OCI-LY7 (cell line): ENCODE data around the gene KLHDC8A. TPM values are rescaled to one million over a fixed set of nuclear protein-coding genes. Genes with fewer than 3 reads are reported as not detected.

ENCODE experiments used
- BruUV-seq: library from RNA; stranded (reverse); fragments of 400-500 nt; replicated peaks from 2 replicates; lab custom pipeline; 2021; lab: Mats Ljungman, UMichigan
- CTCF ChIA-PET: fragments of 300-600 bp; sonication (Branson Sonifier 250); formaldehyde crosslinking; loops from one replicate; lab custom pipeline; 2022; ENCODE audit warnings: antibody characterized with exemption; ENCODE audit not compliant: unreplicated experiment; lab: Charles Lee
- POLR2A ChIA-PET: fragments of 300-600 bp; sonication (Branson Sonifier 250); formaldehyde crosslinking; loops from one replicate; lab custom pipeline; 2022; ENCODE audit warnings: antibody characterized with exemption; lab: Charles Lee
- DNase-seq: peaks from one replicate; pipeline ENCODE4 v3.0.0-alpha.2; 2015; ENCODE audit warnings: low spot score
- H2AFZ ChIP-seq: fragments of 200-600 bp; sonication (generic), shearing (Covaris generic); 2 replicates; pipeline ENCODE4 v1.6.1; 2014; ENCODE audit warnings: mild to moderate bottlenecking, antibody characterized with exemption, low read length, moderate library complexity
- H3K27ac ChIP-seq: fragments of 200-600 bp; sonication (generic); 2 replicates; pipeline ENCODE4 v1.5.1; 2014; ENCODE audit warnings: mixed run types, low read depth, mild to moderate bottlenecking, moderate library complexity, low read length, inconsistent platforms; ENCODE audit not compliant: poor library complexity, severe bottlenecking
- H3K36me3 ChIP-seq: fragments of 200-600 bp; sonication (generic); 2 replicates; pipeline ENCODE4 v1.6.1; 2014; ENCODE audit warnings: mild to moderate bottlenecking, antibody characterized with exemption, low read length, moderate library complexity, mixed read lengths; ENCODE audit not compliant: insufficient read depth
- H3K4me1 ChIP-seq: fragments of 200-600 bp; sonication (generic); 2 replicates; pipeline ENCODE4 v1.5.1; 2014; ENCODE audit warnings: mild to moderate bottlenecking, low read length; ENCODE audit not compliant: insufficient read depth, poor library complexity, severe bottlenecking
- H3K4me2 ChIP-seq: fragments of 200-600 bp; sonication (generic); 2 replicates; pipeline ENCODE4 v1.6.1; 2014; ENCODE audit warnings: mild to moderate bottlenecking, low read length
- H3K4me3 ChIP-seq: fragments of 200-600 bp; sonication (generic); 2 replicates; pipeline ENCODE4 v1.5.1; 2014; ENCODE audit warnings: mild to moderate bottlenecking, low read depth, low read length; ENCODE audit not compliant: poor library complexity, severe bottlenecking
- H3K79me2 ChIP-seq: fragments of 200-600 bp; sonication (generic); 2 replicates; pipeline ENCODE4 v1.6.1; 2016; ENCODE audit warnings: low read depth, mild to moderate bottlenecking, low read length, moderate library complexity, mixed read lengths; ENCODE audit not compliant: insufficient read depth
- H3K9me2 ChIP-seq: fragments of 200-600 bp; sonication (generic); 2 replicates; pipeline ENCODE4 v1.6.1; 2016; ENCODE audit warnings: mild to moderate bottlenecking, low read length, mixed read lengths; ENCODE audit not compliant: insufficient read depth
- H3K9me3 ChIP-seq: fragments of 200-600 bp; sonication (generic); 2 replicates; pipeline ENCODE4 v1.6.1; 2014; ENCODE audit warnings: mild to moderate bottlenecking, mixed run types, low read length, mixed read lengths
- H4K20me1 ChIP-seq: fragments of 200-600 bp; sonication (generic); 2 replicates; pipeline ENCODE4 v1.6.1; 2014; ENCODE audit warnings: mild to moderate bottlenecking, antibody characterized with exemption, low read length, moderate library complexity, mixed read lengths; ENCODE audit not compliant: insufficient read depth
- EZH2phosphoT487 ChIP-seq: fragments of 200-600 bp; sonication (generic); IDR thresholded peaks from 2 replicates; pipeline ENCODE4 v1.6.1; 2018; ENCODE audit warnings: low read depth, borderline replicate concordance, mild to moderate bottlenecking, mixed run types, antibody characterized with exemption, low read length, moderate library complexity, mixed read lengths
- intact Hi-C: fragments of 100-400 bp; cut with micrococcal nuclease; formaldehyde crosslinking; loops from one replicate; pipeline ENCODE4 v1.10.0; 2022; ENCODE audit not compliant: unreplicated experiment
- total RNA-seq, 2 experiments: library from RNA; depleted of rRNA in 1 of 2; stranded (reverse); fragments of >200 nt in 1 of 2; shearing (Covaris generic) in 1 of 2; gene quantifications; 2 replicates each; pipeline ENCODE4 v1.2.3, GENCODE V29; 2014 to 2022
- TF ChIP-seq, protein P1 (sequence below): fragments of 200-600 bp; sonication (generic); conservative IDR thresholded peaks from 2 replicates; pipeline ENCODE4 v1.5.1; 2014; ENCODE audit warnings: mild to moderate bottlenecking, antibody characterized with exemption, low read length, moderate library complexity, mixed read lengths

KLHDC8A gene
- total RNA-seq, 2 experiments from 2014 or later: not detected

DNA sequence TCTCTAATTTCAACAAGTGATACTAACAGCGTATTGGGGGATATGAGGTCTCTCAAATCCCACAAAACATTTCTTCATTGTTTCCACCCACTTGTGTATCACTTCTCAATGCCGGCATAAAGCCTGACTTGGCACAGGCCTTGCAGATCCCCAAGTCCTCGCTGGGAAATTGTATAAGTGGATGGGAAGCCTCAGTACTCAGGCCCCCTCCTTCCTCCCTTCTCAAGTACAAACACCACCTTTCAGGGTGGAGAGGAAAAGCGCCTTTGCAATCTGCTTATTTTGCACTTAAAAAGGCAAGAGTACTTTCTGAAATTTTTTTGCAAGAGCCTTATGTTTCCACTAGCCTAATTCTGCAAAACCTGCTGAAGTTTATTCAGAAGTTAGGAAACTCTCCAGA is 25.8 kb upstream of the KLHDC8A start:
- intact Hi-C loops: no loop called here
- CTCF ChIA-PET: no interaction called here

GRCh38 chr1:205381305-205381704 is 24.6 kb upstream of the KLHDC8A start:
- Histone ChIP-seq H3K4me3 (no peak overlapping the region), H2AFZ (no peak overlapping the region), H3K9me3 (no peaks in the 10 kb centered on the region), H3K4me2 (no peak overlapping the region), H3K4me1 (no peaks in the 10 kb centered on the region), H3K36me3 (no peaks in the 10 kb centered on the region), H4K20me1 (no peaks in the 10 kb centered on the region), H3K27ac (no peak overlapping the region), H3K79me2 (no peaks in the 10 kb centered on the region), H3K9me2 (no peaks in the 10 kb centered on the region)
- no TSS peak for BruUV-seq
- no peak for DNase-seq
- no peak for TF ChIP-seq EZH2phosphoT487
- TF ChIP-seq, protein P1, sequence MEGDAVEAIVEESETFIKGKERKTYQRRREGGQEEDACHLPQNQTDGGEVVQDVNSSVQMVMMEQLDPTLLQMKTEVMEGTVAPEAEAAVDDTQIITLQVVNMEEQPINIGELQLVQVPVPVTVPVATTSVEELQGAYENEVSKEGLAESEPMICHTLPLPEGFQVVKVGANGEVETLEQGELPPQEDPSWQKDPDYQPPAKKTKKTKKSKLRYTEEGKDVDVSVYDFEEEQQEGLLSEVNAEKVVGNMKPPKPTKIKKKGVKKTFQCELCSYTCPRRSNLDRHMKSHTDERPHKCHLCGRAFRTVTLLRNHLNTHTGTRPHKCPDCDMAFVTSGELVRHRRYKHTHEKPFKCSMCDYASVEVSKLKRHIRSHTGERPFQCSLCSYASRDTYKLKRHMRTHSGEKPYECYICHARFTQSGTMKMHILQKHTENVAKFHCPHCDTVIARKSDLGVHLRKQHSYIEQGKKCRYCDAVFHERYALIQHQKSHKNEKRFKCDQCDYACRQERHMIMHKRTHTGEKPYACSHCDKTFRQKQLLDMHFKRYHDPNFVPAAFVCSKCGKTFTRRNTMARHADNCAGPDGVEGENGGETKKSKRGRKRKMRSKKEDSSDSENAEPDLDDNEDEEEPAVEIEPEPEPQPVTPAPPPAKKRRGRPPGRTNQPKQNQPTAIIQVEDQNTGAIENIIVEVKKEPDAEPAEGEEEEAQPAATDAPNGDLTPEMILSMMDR: no peak
- ChIA-PET CTCF (no interaction called here), POLR2A (interaction anchor here (1.5 kb wide), 1 partner anchor 13 kb away, joined by 3 read pairs; no protein-coding TSS in a partner anchor)
- intact Hi-C loops: no loop called here

More for the DNA sequence above, 25.8 kb upstream of the KLHDC8A start:
- no peaks in the 10 kb centered on the region for H3K4me1 ChIP-seq
- H3K4me2 ChIP-seq: no peak overlapping the region
- H3K9me3 ChIP-seq: no peaks in the 10 kb centered on the region
- TF ChIP-seq EZH2phosphoT487: no peak
- TF ChIP-seq, protein P1: no peak
- no peaks in the 10 kb centered on the region for H4K20me1 ChIP-seq
- no peak overlapping the region for H3K4me3 ChIP-seq
- no peaks in the 10 kb centered on the region for H3K9me2 ChIP-seq
- BruUV-seq: no TSS peak
- POLR2A ChIA-PET: no interaction called here
- no peak overlapping the region for H3K27ac ChIP-seq
- no peak overlapping the region for H2AFZ ChIP-seq
- no peak for DNase-seq
- H3K79me2 ChIP-seq: no peaks in the 10 kb centered on the region
- no peaks in the 10 kb centered on the region for H3K36me3 ChIP-seq

GRCh38 chr1:205380882-205381281 is 24.2 kb upstream of the KLHDC8A start:
- BruUV-seq: no TSS peak
- no peak overlapping the region for H3K27ac ChIP-seq
- POLR2A ChIA-PET: interaction anchor here (1.5 kb wide), 1 partner anchor 13 kb away, joined by 3 read pairs; no protein-coding TSS in a partner anchor
- no peak overlapping the region for H2AFZ ChIP-seq
- no peak for DNase-seq
- TF ChIP-seq, protein P1: no peak
- TF ChIP-seq EZH2phosphoT487: no peak
- CTCF ChIA-PET: no interaction called here
- no peaks in the 10 kb centered on the region for H3K79me2 ChIP-seq
- no peaks in the 10 kb centered on the region for H3K36me3 ChIP-seq
- no peaks in the 10 kb centered on the region for H4K20me1 ChIP-seq
- H3K9me2 ChIP-seq: no peaks in the 10 kb centered on the region
- no peaks in the 10 kb centered on the region for H3K9me3 ChIP-seq
- intact Hi-C loops: no loop called here
- no peaks in the 10 kb centered on the region for H3K4me1 ChIP-seq
- H3K4me3 ChIP-seq: no peak overlapping the region
- H3K4me2 ChIP-seq: no peak overlapping the region
